Cardiac muscle cell (in vitro differentiated cells and primary cell): Measurements from ENCODE around the gene KCNT2. TPM values are rescaled to one million over a fixed set of nuclear protein-coding genes. Genes with fewer than 3 reads are reported as not detected.

ENCODE experiments used
- DNase-seq, 2 donors: peaks; one replicate each; pipeline versions ENCODE4 v3.0.0 to v3.0.0-alpha.2; 2010 to 2017; ENCODE audit warnings: low read depth in 1 of 2, low spot score in 1 of 2
- H3K27ac ChIP-seq: fragments of 200-600 bp; sonication (generic); 2 replicates; pipeline ENCODE4 v1.5.1; 2016
- H3K27me3 ChIP-seq: fragments of 200-600 bp; sonication (generic); 2 replicates; pipeline ENCODE4 v1.6.0; 2016; ENCODE audit warnings: control low read depth
- H3K36me3 ChIP-seq: fragments of 200-600 bp; sonication (generic); 2 replicates; pipeline ENCODE4 v1.5.1; 2016; ENCODE audit warnings: control low read depth
- H3K4me1 ChIP-seq: fragments of 200-600 bp; sonication (generic); 2 replicates; pipeline ENCODE4 v1.8.1; 2017; ENCODE audit warnings: low read depth, mild to moderate bottlenecking, mixed run types
- H3K4me3 ChIP-seq: fragments of 200-600 bp; sonication (generic); 2 replicates; pipeline ENCODE4 v1.5.1; 2016; ENCODE audit warnings: mild to moderate bottlenecking
- H3K9me3 ChIP-seq: fragments of 200-600 bp; sonication (generic); 2 replicates; pipeline ENCODE4 v1.5.1; 2017; ENCODE audit warnings: low read depth, mild to moderate bottlenecking, control low read depth
- CTCF ChIP-seq: IDR thresholded peaks from 2 replicates; pipeline ENCODE4 v1.5.1; 2012; ENCODE audit warnings: low read depth, mild to moderate bottlenecking, low read length
- polyA plus RNA-seq: library from polyadenylated mRNA; unstranded; fragments of >200 nt; fragmentation: Nextera tagmentation; extraction: Ambion mirVana; gene quantifications from 2 replicates; pipeline ENCODE4 v1.2.1, GENCODE V29; 2016
- total RNA-seq: library from RNA; depleted of rRNA; stranded (reverse); fragments of >200 nt; gene quantifications from 2 replicates; pipeline ENCODE4 v1.2.3, GENCODE V29; 2016

KCNT2 gene
- total and polyA plus RNA-seq, 2 experiments from 2014 or later, result 2.0 to 5.0 TPM

- Histone ChIP-seq H3K36me3 (no peaks in the 10 kb centered on the region), H3K9me3 (no peaks in the 10 kb centered on the region), H3K27me3 (no peaks in the 10 kb centered on the region), H3K4me3 (no peak overlapping the region), H3K4me1 (no peaks in the 10 kb centered on the region), H3K27ac (no peak overlapping the region)
- DNase-seq, result no peak
- no peak for TF ChIP-seq CTCF
Observed at GRCh38 chr1:196376630-196377328, 231.5 kb downstream of the KCNT2 start.

- no peak for DNase-seq
- no peak for TF ChIP-seq CTCF
- no peaks in the 10 kb centered on the region for H3K4me1 ChIP-seq
- no peak overlapping the region for H3K4me3 ChIP-seq
- no peaks in the 10 kb centered on the region for H3K27me3 ChIP-seq
- no peaks in the 10 kb centered on the region for H3K36me3 ChIP-seq
- H3K9me3 ChIP-seq, result no peaks in the 10 kb centered on the region
- H3K27ac ChIP-seq, result no peak overlapping the region
Observed at GRCh38 chr1:196373798-196374197, 234.4 kb downstream of the KCNT2 start.

- peak; percentile 50 for TF ChIP-seq CTCF
- no peak overlapping the region for H3K27ac ChIP-seq
Observed at GRCh38 chr1:196372896-196373536, 235.2 kb downstream of the KCNT2 start.

GRCh38 chr1:196367838-196368237 is 240.4 kb downstream of the KCNT2 start:
- TF ChIP-seq CTCF, result no peak
- no peak overlapping the region for H3K27ac ChIP-seq
- no peak overlapping the region for H3K4me3 ChIP-seq
- no peaks in the 10 kb centered on the region for H3K36me3 ChIP-seq
- H3K9me3 ChIP-seq, result no peaks in the 10 kb centered on the region
- H3K4me1 ChIP-seq, result no peaks in the 10 kb centered on the region
- H3K27me3 ChIP-seq, result no peaks in the 10 kb centered on the region
- no peak for DNase-seq

More at GRCh38 chr1:196372896-196373536, 235.2 kb downstream of the KCNT2 start:
- Histone ChIP-seq H3K36me3 (no peaks in the 10 kb centered on the region), H3K4me3 (no peak overlapping the region), H3K9me3 (no peaks in the 10 kb centered on the region), H3K27me3 (no peaks in the 10 kb centered on the region), H3K4me1 (no peaks in the 10 kb centered on the region)
- peak; percentile 36 to 47 for DNase-seq

- Histone ChIP-seq H3K27ac (no peak overlapping the region), H3K4me3 (no peak overlapping the region), H3K9me3 (no peaks in the 10 kb centered on the region), H3K4me1 (no peaks in the 10 kb centered on the region), H3K27me3 (no peaks in the 10 kb centered on the region), H3K36me3 (no peaks in the 10 kb centered on the region)
- peak in 1 of 2 donors; percentile 30 for DNase-seq
- TF ChIP-seq CTCF, result no peak
Observed at GRCh38 chr1:196366817-196367495, 241.3 kb downstream of the KCNT2 start.
